GM18867 (cell line): ENCODE results near the gene ATP1B3.
"Not testable (repeated sequence)": the region's sequence is repeated elsewhere in the genome, so short reads cannot be mapped to it uniquely, and the experiment has no call there.

Experiments
- ATAC-seq: cut with Tn5 transposase; IDR thresholded peaks from one replicate; pipeline ENCODE4 v1.9.1; 2021; ENCODE audit warnings: mild to moderate bottlenecking, moderate library complexity; ENCODE audit not compliant: unreplicated experiment

The ATP1B3 gene

GRCh38 chr3:141941093-141941492, 64.7 kb downstream of the ATP1B3 start:
- ATAC-seq = no peak

- ATAC-seq = no peak
These were observed 65.6 kb downstream of the ATP1B3 start for GRCh38 chr3:141942006-141942405.

GRCh38 chr3:141945726-141946485, 69.5 kb downstream of the ATP1B3 start:
- ATAC-seq = no peak

- no peak for ATAC-seq
These were observed 73.0 kb downstream of the ATP1B3 start for GRCh38 chr3:141949399-141949798.

- ATAC-seq = no peak
These were observed 73.5 kb downstream of the ATP1B3 start for GRCh38 chr3:141949972-141950371.

- ATAC-seq = no peak
These were observed 74.4 kb downstream of the ATP1B3 start for GRCh38 chr3:141950572-141951493.

- ATAC-seq = no peak
These were observed 76.2 kb downstream of the ATP1B3 start for GRCh38 chr3:141952611-141953010.

GRCh38 chr3:141955175-141955574, 78.7 kb downstream of the ATP1B3 start:
- no peak for ATAC-seq

- no peak for ATAC-seq
These were observed 83.4 kb downstream of the ATP1B3 start for GRCh38 chr3:141959589-141960554.

GRCh38 chr3:141960731-141961130, 84.3 kb downstream of the ATP1B3 start:
- ATAC-seq = no peak

- no peak for ATAC-seq
These were observed 86.9 kb downstream of the ATP1B3 start for GRCh38 chr3:141963301-141963700.

GRCh38 chr3:141965471-141965870, 89.0 kb downstream of the ATP1B3 start:
- no peak for ATAC-seq

GRCh38 chr3:141969711-141970110, 93.3 kb downstream of the ATP1B3 start:
- no peak for ATAC-seq

- ATAC-seq = no peak
These were observed 95.1 kb downstream of the ATP1B3 start for GRCh38 chr3:141971571-141971970.

GRCh38 chr3:141972399-141972798, 96.0 kb downstream of the ATP1B3 start:
- ATAC-seq = no peak

GRCh38 chr3:141974777-141975176, 98.3 kb downstream of the ATP1B3 start:
- ATAC-seq = not testable (repeated sequence)
